B cell (primary cell): ENCODE results near the gene IL1RL2. TPM values are rescaled to one million over a fixed set of nuclear protein-coding genes. Genes with fewer than 3 reads are reported as not detected.

Experiments
- ATAC-seq: fragments of 200-7000 bp; cut with Tn5 transposase; one replicate; pipeline ENCODE4 v1.10.0; 2021; ENCODE audit warnings: low read depth, mild to moderate bottlenecking, moderate number of reproducible peaks, moderate library complexity
- CTCF ChIA-PET: fragments of 350-600 bp; sonication (Branson Sonifier 250); formaldehyde crosslinking; loops from one replicate; lab custom pipeline; 2021; ENCODE audit warnings: antibody characterized with exemption, inconsistent platforms; lab: Charles Lee
- POLR2A ChIA-PET: fragments of 350-600 bp; sonication (Branson Sonifier 250); formaldehyde crosslinking; loops from one replicate; lab custom pipeline; 2021; ENCODE audit warnings: antibody characterized with exemption; lab: Charles Lee
- DNase-seq: peaks from one replicate; pipeline ENCODE4 v3.0.0; 2013
- H2AFZ ChIP-seq: 2 replicates; pipeline ENCODE4 v1.6.1; 2012; ENCODE audit warnings: mild to moderate bottlenecking, low read depth, low read length; ENCODE audit not compliant: insufficient read depth, poor library complexity, severe bottlenecking
- H3K27ac ChIP-seq, 2 donors: 1 replicate in 1 of 2; 2 replicates in 1 of 2; pipeline ENCODE4 v1.5.1; 2012 to 2013; ENCODE audit warnings: low read length in 2 of 2, mild to moderate bottlenecking in 2 of 2, moderate library complexity in 1 of 2
- H3K27me3 ChIP-seq, 4 experiments: fragments of 200-600 bp in 1 of 4; sonication (generic) in 1 of 4; replicated peaks in 1 of 4; 1 replicate in 2 of 4; 2 replicates in 2 of 4; pipeline versions ENCODE4 v1.6.1 to v1.7.0; 2013 to 2016; ENCODE audit warnings: low read length in 3 of 4, mild to moderate bottlenecking in 2 of 4, mixed read lengths in 1 of 4, moderate library complexity in 1 of 4; ENCODE audit not compliant: insufficient read depth in 4 of 4, control insufficient read depth in 3 of 4; ENCODE audit errors: control extremely low read depth in 1 of 4
- H3K36me3 ChIP-seq, 2 experiments: replicated peaks in 1 of 2; 1 replicate in 1 of 2; 2 replicates in 1 of 2; pipeline versions ENCODE4 v1.6.1 to v1.7.1; 2013; ENCODE audit warnings: low read length in 1 of 2; ENCODE audit not compliant: insufficient read depth in 2 of 2, control insufficient read depth in 1 of 2; ENCODE audit errors: control extremely low read depth in 1 of 2, extremely low read depth in 1 of 2
- H3K4me1 ChIP-seq, 2 donors: fragments of 200-600 bp in 1 of 2; sonication (generic) in 1 of 2; 1 replicate in 1 of 2; 2 replicates in 1 of 2; pipeline versions ENCODE4 v1.5.1 to v1.6.1; 2013 to 2017; ENCODE audit warnings: low read length in 2 of 2; ENCODE audit not compliant: control insufficient read depth in 2 of 2, insufficient read depth in 2 of 2
- H3K4me2 ChIP-seq: replicated peaks from 2 replicates; pipeline ENCODE3; 2012; ENCODE audit warnings: mild to moderate bottlenecking, low read depth, low read length; ENCODE audit not compliant: poor library complexity, severe bottlenecking
- H3K4me3 ChIP-seq, 5 experiments: fragments of 200-600 bp in 1 of 5; sonication (generic) in 1 of 5; 1 replicate in 3 of 5; 2 replicates in 2 of 5; pipeline versions ENCODE4 v1.5.1 to v1.7.0; 2011 to 2016; ENCODE audit warnings: low read length in 4 of 5, mild to moderate bottlenecking in 4 of 5, low read depth in 2 of 5, control low read depth in 1 of 5, moderate library complexity in 1 of 5; ENCODE audit not compliant: insufficient read depth in 1 of 5; ENCODE audit errors: control extremely low read depth in 1 of 5, extremely low read depth in 1 of 5
- H3K79me2 ChIP-seq: fragments of 200-600 bp; sonication (generic); one replicate; pipeline ENCODE4 v1.6.0; 2016; ENCODE audit warnings: low read length; ENCODE audit not compliant: control insufficient read depth, insufficient read depth
- H3K9ac ChIP-seq: fragments of 200-600 bp; sonication (generic); 2 replicates; pipeline ENCODE4 v1.6.1; 2017; ENCODE audit warnings: mild to moderate bottlenecking, low read length, moderate library complexity
- H3K9me3 ChIP-seq, 3 donors: one replicate each; pipeline versions ENCODE4 v1.6.1 to v1.7.1; 2013; ENCODE audit warnings: low read length in 2 of 3; ENCODE audit not compliant: control insufficient read depth in 2 of 3, insufficient read depth in 1 of 3; ENCODE audit errors: control extremely low read depth in 1 of 3
- H4K20me1 ChIP-seq: 2 replicates; pipeline ENCODE4 v1.6.0; 2012; ENCODE audit warnings: mild to moderate bottlenecking, low read length; ENCODE audit not compliant: insufficient read depth, control insufficient read depth, poor library complexity, severe bottlenecking
- H3K27ac Mint-ChIP-seq: one replicate; pipeline ENCODE4 v1.8.0; 2021; ENCODE audit warnings: mixed read lengths
- H3K27me3 Mint-ChIP-seq: one replicate; pipeline ENCODE4 v1.8.0; 2021; ENCODE audit warnings: mixed read lengths
- H3K4me1 Mint-ChIP-seq: one replicate; pipeline ENCODE4 v1.8.0; 2021; ENCODE audit warnings: mixed read lengths
- H3K4me3 Mint-ChIP-seq: one replicate; pipeline ENCODE4 v1.8.0; 2021; ENCODE audit warnings: mixed read lengths
- H3K9me3 Mint-ChIP-seq: one replicate; pipeline ENCODE4 v1.8.0; 2022; ENCODE audit warnings: mixed read lengths; ENCODE audit not compliant: insufficient read depth
- EZH2 ChIP-seq: IDR thresholded peaks from 2 replicates; pipeline ENCODE4 v1.6.1; 2012; ENCODE audit warnings: borderline replicate concordance, low read depth, mild to moderate bottlenecking, moderate library complexity, low read length; ENCODE audit not compliant: insufficient read depth, poor library complexity, severe bottlenecking
- WGBS: methylation state at CpG from one replicate; pipeline ENCODE4 v1.1.5; 2013; ENCODE audit warnings: missing lambda C conversion rate; ENCODE audit not compliant: insufficient coverage; 5-methylcytosine and 5-hydroxymethylcytosine counted together
- intact Hi-C: fragments of 100-400 bp; cut with micrococcal nuclease; formaldehyde crosslinking; loops from one replicate; pipeline ENCODE4 v1.10.0; 2022
- polyA plus RNA-seq: library from polyadenylated mRNA; depleted of rRNA; stranded (reverse); fragments of >200 nt; gene quantifications from 2 replicates; pipeline ENCODE4 v1.2.3, GENCODE V29; 2012
- total RNA-seq, 2 donors: library from RNA; stranded (reverse); fragments of 120-200 nt in 1 of 2; gene quantifications; 1 replicate in 1 of 2; 2 replicates in 1 of 2; pipeline versions ENCODE4 v1.2.3 to v1.2.4, GENCODE V29; 2013 to 2022
- TF ChIP-seq, protein P1 (sequence below): fragments of 200-600 bp; IDR thresholded peaks from one replicate; pipeline ENCODE4 v1.8.0; 2022; ENCODE audit warnings: antibody characterized with exemption, mild to moderate bottlenecking

The IL1RL2 gene
- total and polyA plus RNA-seq, 2 donors (not counting 1 experiment from before 2014, with no cell fraction given) = not detected

DNA sequence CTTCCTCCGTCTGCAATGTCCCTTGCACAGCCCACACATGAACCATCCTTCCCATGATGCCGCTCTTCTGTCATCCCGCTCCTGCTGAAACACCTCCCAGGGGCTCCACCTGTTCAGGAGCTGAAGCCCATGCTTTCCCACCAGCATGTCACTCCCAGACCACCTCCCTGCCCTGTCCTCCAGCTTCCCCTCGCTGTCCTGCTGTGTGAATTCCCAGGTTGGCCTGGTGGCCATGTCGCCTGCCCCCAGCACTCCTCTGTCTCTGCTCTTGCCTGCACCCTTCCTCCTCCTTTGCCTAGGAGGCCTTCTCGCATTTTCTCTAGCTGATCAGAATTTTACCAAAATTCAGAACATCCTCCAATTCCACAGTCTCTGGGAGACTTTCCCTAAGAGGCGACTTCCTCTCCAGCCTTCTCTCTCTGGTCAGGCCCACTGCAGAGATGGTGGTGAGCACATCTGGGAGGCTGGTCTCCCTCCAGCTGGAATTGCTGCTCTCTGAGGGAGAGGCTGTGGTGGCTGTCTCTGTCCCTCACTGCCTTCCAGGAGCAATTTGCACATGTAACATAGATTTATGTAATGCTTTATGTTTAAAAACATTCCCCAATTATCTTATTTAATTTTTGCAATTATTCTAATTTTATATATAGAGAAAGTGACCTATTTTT, 8.9 kb upstream of the IL1RL2 start:
- H3K9ac ChIP-seq = no peak overlapping the region
- no peak for DNase-seq
- no peaks in the 10 kb centered on the region for H3K36me3 ChIP-seq
- H4K20me1 ChIP-seq = no peaks in the 10 kb centered on the region
- H3K27me3 ChIP-seq = peaks cover 0 to 9% (median 6%) of the 10 kb centered on the region in 4 experiments
- Mint-ChIP-seq H3K4me1 (no peaks in the 10 kb centered on the region), H3K27ac (no peak overlapping the region), H3K27me3 (peaks cover 27% of the 10 kb centered on the region), H3K9me3 (no peaks in the 10 kb centered on the region), H3K4me3 (no peak overlapping the region)
- H3K4me3 ChIP-seq = no peak overlapping the region
- no peaks in the 10 kb centered on the region for H3K4me1 ChIP-seq
- no peak overlapping the region for H3K27ac ChIP-seq
- 82% methylated on average over 6 of the region's 7 CpGs for WGBS
- CTCF ChIA-PET = no interaction called here
- TF ChIP-seq EZH2 = no peak
- TF ChIP-seq, protein P1, sequence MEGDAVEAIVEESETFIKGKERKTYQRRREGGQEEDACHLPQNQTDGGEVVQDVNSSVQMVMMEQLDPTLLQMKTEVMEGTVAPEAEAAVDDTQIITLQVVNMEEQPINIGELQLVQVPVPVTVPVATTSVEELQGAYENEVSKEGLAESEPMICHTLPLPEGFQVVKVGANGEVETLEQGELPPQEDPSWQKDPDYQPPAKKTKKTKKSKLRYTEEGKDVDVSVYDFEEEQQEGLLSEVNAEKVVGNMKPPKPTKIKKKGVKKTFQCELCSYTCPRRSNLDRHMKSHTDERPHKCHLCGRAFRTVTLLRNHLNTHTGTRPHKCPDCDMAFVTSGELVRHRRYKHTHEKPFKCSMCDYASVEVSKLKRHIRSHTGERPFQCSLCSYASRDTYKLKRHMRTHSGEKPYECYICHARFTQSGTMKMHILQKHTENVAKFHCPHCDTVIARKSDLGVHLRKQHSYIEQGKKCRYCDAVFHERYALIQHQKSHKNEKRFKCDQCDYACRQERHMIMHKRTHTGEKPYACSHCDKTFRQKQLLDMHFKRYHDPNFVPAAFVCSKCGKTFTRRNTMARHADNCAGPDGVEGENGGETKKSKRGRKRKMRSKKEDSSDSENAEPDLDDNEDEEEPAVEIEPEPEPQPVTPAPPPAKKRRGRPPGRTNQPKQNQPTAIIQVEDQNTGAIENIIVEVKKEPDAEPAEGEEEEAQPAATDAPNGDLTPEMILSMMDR = no peak
- H3K9me3 ChIP-seq = no peaks in the 10 kb centered on the region
- POLR2A ChIA-PET = no interaction called here
- no peaks in the 10 kb centered on the region for H3K79me2 ChIP-seq
- intact Hi-C loops = no loop called here
- H3K4me2 ChIP-seq = no peak overlapping the region
- ATAC-seq = no peak
- no peak overlapping the region for H2AFZ ChIP-seq

DNA sequence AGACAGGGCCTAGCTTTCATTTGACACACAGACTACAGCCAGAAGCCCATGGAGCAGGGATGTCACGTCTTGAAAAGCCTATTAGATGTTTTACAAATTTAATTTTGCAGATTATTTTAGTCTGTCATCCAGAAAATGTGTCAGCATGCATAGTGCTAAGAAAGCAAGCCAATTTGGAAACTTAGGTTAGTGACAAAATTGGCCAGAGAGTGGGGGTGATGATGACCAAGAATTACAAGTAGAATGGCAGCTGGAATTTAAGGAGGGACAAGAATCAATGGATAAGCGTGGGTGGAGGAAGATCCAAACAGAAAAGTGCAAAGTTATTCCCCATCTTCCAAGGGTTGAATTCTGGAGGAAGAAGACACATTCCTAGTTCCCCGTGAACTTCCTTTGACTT, 7.8 kb upstream of the IL1RL2 start:
- Mint-ChIP-seq H3K4me1 (no peaks in the 10 kb centered on the region), H3K27me3 (peaks cover 30% of the 10 kb centered on the region), H3K9me3 (no peaks in the 10 kb centered on the region), H3K4me3 (no peak overlapping the region), H3K27ac (no peak overlapping the region)
- TF ChIP-seq, protein P1 = no peak
- TF ChIP-seq EZH2 = no peak
- no peak overlapping the region for H3K4me3 ChIP-seq
- WGBS = no CpG with 5 or more reads among the region's 3 CpGs
- H2AFZ ChIP-seq = no peak overlapping the region
- no peak for DNase-seq
- no peaks in the 10 kb centered on the region for H3K36me3 ChIP-seq
- peaks cover 0 to 15% (median 9%) of the 10 kb centered on the region in 4 experiments for H3K27me3 ChIP-seq
- no peaks in the 10 kb centered on the region for H4K20me1 ChIP-seq
- ATAC-seq = no peak
- no peaks in the 10 kb centered on the region for H3K4me1 ChIP-seq
- ChIA-PET POLR2A (no interaction called here), CTCF (no interaction called here)
- no peak overlapping the region for H3K27ac ChIP-seq
- H3K9me3 ChIP-seq = no peaks in the 10 kb centered on the region
- no peaks in the 10 kb centered on the region for H3K79me2 ChIP-seq
- intact Hi-C loops = no loop called here
- no peak overlapping the region for H3K4me2 ChIP-seq
- no peak overlapping the region for H3K9ac ChIP-seq
